ENCODE data around the gene NISCH. TPM values are rescaled to one million over a fixed set of nuclear protein-coding genes. Genes with fewer than 3 reads are reported as not detected.

Gene NISCH
- total and polyA plus RNA-seq, 2 of the 8 experiments (the other 6 are each of a cell fraction or from before 2014, with no cell fraction given), result 71.2 to 71.9 TPM

DNA sequence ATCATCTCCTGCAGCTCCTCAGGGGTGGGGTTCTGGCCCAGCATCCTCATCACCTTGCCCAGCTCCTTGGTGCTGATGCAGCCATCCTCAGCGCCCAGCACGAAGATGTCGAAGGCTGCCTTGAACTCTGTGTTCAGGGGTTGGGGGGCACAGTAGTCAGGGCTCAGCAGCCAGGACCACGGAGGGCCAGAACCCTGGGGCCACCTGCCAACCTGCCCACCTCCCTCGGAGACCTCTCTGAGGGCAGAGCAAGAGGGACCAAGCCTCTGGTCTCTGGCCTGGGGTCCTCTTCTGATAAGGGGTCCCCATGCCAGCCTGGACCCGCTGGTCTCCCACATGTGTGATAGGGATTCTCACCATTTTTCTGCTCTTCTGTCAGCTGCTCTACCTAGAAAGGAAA is 3.3 kb upstream of the NISCH start:
- TF ChIP-seq SP2 (IDR thresholded peaks at IDR 0.05; ENCODE audit: low read length) (no peak), FOSL1 (IDR thresholded peaks at IDR 0.05; ENCODE audit: insufficient read depth, low read depth, low read length) (no peak), POLR2AphosphoS5 (IDR thresholded peaks at IDR 0.05; ENCODE audit: low read depth, low read length) (no peak), CBX5 (IDR thresholded peaks at IDR 0.05; ENCODE audit: low read depth, low read length) (no peak), POLR2A (IDR thresholded peaks at IDR 0.05; ENCODE audit: control extremely low read depth in 1 of 2, low read depth in 2 of 2, low read length in 2 of 2) (no peak)
- Histone ChIP-seq H2AK5ac (ENCODE audit: low read depth, low read length) (no peak overlapping the region), H2BK20ac (ENCODE audit: low read length) (no peak overlapping the region), H3K9ac (replicated peaks in 1 of 4; ENCODE audit: extremely low read depth in 1 of 4, low read depth in 3 of 4, low read length in 3 of 4) (no peak overlapping the region), H3K79me1 (ENCODE audit: low read depth, low read length) (no peaks in the 10 kb centered on the region; the same call in 1 of the 2 replicates), H4K20me1 (replicated peaks in 1 of 2; ENCODE audit: control insufficient read depth in 1 of 2, insufficient read depth in 2 of 2, low read length in 2 of 2) (no peaks in the 10 kb centered on the region), H3K4me1 (replicated peaks in 1 of 4; ENCODE audit: control insufficient read depth in 3 of 4, insufficient read depth in 4 of 4, low read length in 3 of 4) (peaks cover 0 to 32% (median 14%) of the 10 kb centered on the region in 4 experiments; a peak in 6 of 7 replicates), H3K9me3 (ENCODE audit: insufficient read depth in 2 of 2, low read depth in 1 of 2, low read length in 1 of 2) (no peaks in the 10 kb centered on the region), H3K36me3 (ENCODE audit: control insufficient read depth in 2 of 4, insufficient read depth in 4 of 4, low read length in 3 of 4) (no peaks in the 10 kb centered on the region), H3K4me2 (ENCODE audit: insufficient read depth in 1 of 2, low read depth in 2 of 2, low read length in 2 of 2) (no peak overlapping the region), H2BK120ac (replicated peaks; ENCODE audit: low read depth, low read length) (no peak overlapping the region), H3K27ac (ENCODE audit: low read depth, low read length) (no peak overlapping the region), H3K4ac (replicated peaks; ENCODE audit: insufficient read length, low read depth, low read length) (no peak overlapping the region), H3K23ac (ENCODE audit: insufficient read length) (no peak overlapping the region), H3K14ac (ENCODE audit: insufficient read length) (no peak overlapping the region), H4K91ac (replicated peaks; ENCODE audit: insufficient read length, low read length) (no peak overlapping the region), H4K5ac (ENCODE audit: insufficient read length, low read depth, low read length) (no peak overlapping the region), H3K56ac (replicated peaks; ENCODE audit: insufficient read length, low read depth, low read length) (no peak overlapping the region), H2BK5ac (ENCODE audit: low read depth, low read length) (peak overlapping the region; percentile 66; the same call in 1 of the 2 replicates), H2BK12ac (ENCODE audit: low read depth, low read length) (peak overlapping the region; percentile 90; the same call in 1 of the 2 replicates), H3K79me2 (ENCODE audit: control insufficient read depth in 1 of 2, insufficient read depth in 2 of 2, low read length in 2 of 2) (peaks cover 0 to 13% of the 10 kb centered on the region in 2 experiments; a peak in 2 of 4 replicates), H3K4me3 (ENCODE audit: extremely low read depth in 1 of 4, insufficient read depth in 2 of 4, low read depth in 3 of 4, low read length in 4 of 4) (no peak overlapping the region), H4K8ac (ENCODE audit: extremely low read depth, insufficient read depth, low read length) (no peak overlapping the region), H3K23me2 (ENCODE audit: low read depth, low read length) (peaks cover 8% of the 10 kb centered on the region), H2BK15ac (ENCODE audit: low read length) (0 out of 2 replicates have a peak overlapping the region, but pooled peaks have one; percentile 88), H3K18ac (ENCODE audit: extremely low read depth, low read length) (no peak overlapping the region), H3K27me3 (replicated peaks in 1 of 4; ENCODE audit: control insufficient read depth in 3 of 4, extremely low read depth in 1 of 4, insufficient read depth in 3 of 4, low read length in 3 of 4) (no peaks in the 10 kb centered on the region), H2AFZ (ENCODE audit: low read length) (no peak overlapping the region)
- POLR2A ChIA-PET (ENCODE audit: partially characterized antibody), result interaction anchor here (0.6 to 12.3 kb wide), 5 partner anchors 8 to 91 kb away, joined by 3 to 112 read pairs (median 6); no protein-coding TSS in a partner anchor
- CTCF ChIA-PET (ENCODE audit: partially characterized antibody), result interaction anchor here (0.6 to 12.8 kb wide), 8 partner anchors 7 to 173 kb away, joined by 3 to 109 read pairs (median 4); partner anchors contain the start of genes SEMA3G and WDR82
- no peak for FAIRE-seq
- DNase-seq (ENCODE audit: low read depth in 1 of 2, low spot score in 2 of 2), result no peak
- WGBS, 2 experiments (ENCODE audit: extremely low coverage in 1 of 2, insufficient coverage in 1 of 2, insufficient read length in 1 of 2, insufficient replicate concordance in 2 of 2, low coverage in 1 of 2, low lambda C conversion rate in 2 of 2, missing lambda C conversion rate in 1 of 2), result 90% methylated on average over 6 of the region's 6 CpGs; no CpG with 5 or more reads in 1 of the 2 experiments

Measured in H1 (cell line).